Measurements from ENCODE around the gene TMEM202. TPM values are rescaled to one million over a fixed set of nuclear protein-coding genes. Genes with fewer than 3 reads are reported as not detected.
"Not testable (repeated sequence)": the region's sequence is repeated elsewhere in the genome, so short reads cannot be mapped to it uniquely, and the experiment has no call there.

TMEM202 gene
- total and polyA plus RNA-seq, 2 of the 4 experiments (the other 2 are of a cell fraction): not detected

- H4K5ac ChIP-seq (ENCODE audit: low read depth, low read length): no peak overlapping the region
- H2BK20ac ChIP-seq (ENCODE audit: low read depth, low read length): no peak overlapping the region
- H3K4me3 ChIP-seq (ENCODE audit: insufficient read depth, low read depth, low read length): no peak overlapping the region
- no peak overlapping the region for H2AK9ac ChIP-seq (replicated peaks; ENCODE audit: low read depth, low read length, poor library complexity)
- no peak overlapping the region for H3K18ac ChIP-seq (ENCODE audit: low read depth, low read length)
- DNase-seq: no peak
- dilution Hi-C loops (cut with HindIII; ENCODE audit: low sequenced_read_pairs, unreplicated experiment): no loop called here
- H4K91ac ChIP-seq (ENCODE audit: insufficient read depth, low read depth, low read length): no peak overlapping the region
- H3K9ac ChIP-seq (ENCODE audit: low read depth, low read length): no peak overlapping the region
- no peaks in the 10 kb centered on the region for H3K79me1 ChIP-seq (ENCODE audit: low read depth in 1 of 2, low read length in 2 of 2)
- H2BK5ac ChIP-seq (ENCODE audit: low read depth, low read length, poor library complexity, severe bottlenecking): no peak overlapping the region
- ChIA-PET POLR2A (ENCODE audit: unreplicated experiment) (no interaction called here), CTCF (no interaction called here)
- no peak overlapping the region for H3K14ac ChIP-seq (replicated peaks; ENCODE audit: low read depth, low read length)
- intact Hi-C loops (cut with micrococcal nuclease): no loop called here
- no peak overlapping the region for H2BK15ac ChIP-seq (ENCODE audit: low read depth, low read length)
- no CpG with 5 or more reads among the region's 2 CpGs for WGBS, 2 experiments (ENCODE audit: extremely low coverage in 2 of 2, insufficient read length in 1 of 2)
- no peaks in the 10 kb centered on the region for H3K4me1 ChIP-seq (ENCODE audit: control insufficient read depth, insufficient read depth, low read length)
- no peaks in the 10 kb centered on the region for H4K20me1 ChIP-seq (ENCODE audit: insufficient read depth, low read length)
- H2BK120ac ChIP-seq (ENCODE audit: low read depth, low read length): no peak overlapping the region
- no peak overlapping the region for H3K27ac ChIP-seq (ENCODE audit: insufficient read depth, low read length)
- no peak overlapping the region for H4K8ac ChIP-seq (ENCODE audit: low read depth in 2 of 2, low read length in 2 of 2)
- no peak overlapping the region for H2AK5ac ChIP-seq (ENCODE audit: low read depth, low read length)
- no peak overlapping the region for H2AFZ ChIP-seq (replicated peaks; ENCODE audit: low read length, poor library complexity)
- in situ Hi-C loops (cut with MboI; ENCODE audit: low sequenced_read_pairs): no loop called here
- TF ChIP-seq FOS (IDR thresholded peaks at IDR 0.05; ENCODE audit: low read depth, low read length) (no peak), RFX5 (IDR thresholded peaks at IDR 0.05; ENCODE audit: low read depth, low read length) (no peak), RCOR1 (IDR thresholded peaks at IDR 0.05; ENCODE audit: insufficient replicate concordance, low read length) (no peak), CEBPB (IDR thresholded peaks at IDR 0.05; ENCODE audit: low read depth, low read length) (no peak), RAD21 (IDR thresholded peaks at IDR 0.05; ENCODE audit: low read length) (no peak), CTCF (conservative IDR thresholded peaks at IDR 0.05; ENCODE audit: low read depth, low read length) (no peak), MAZ (IDR thresholded peaks at IDR 0.05; ENCODE audit: borderline replicate concordance, low read depth, low read length) (no peak), BHLHE40 (IDR thresholded peaks at IDR 0.05; ENCODE audit: low read depth, low read length) (no peak)
- H3K4ac ChIP-seq (ENCODE audit: low read depth, low read length): no peak overlapping the region
- H3K9me1 ChIP-seq (ENCODE audit: insufficient read depth, low read length): no peaks in the 10 kb centered on the region
- H3K23ac ChIP-seq (ENCODE audit: low read depth, low read length): no peak overlapping the region
- H3K27me3 ChIP-seq (ENCODE audit: control insufficient read depth, insufficient read depth, low read length): peaks cover 3% of the 10 kb centered on the region; the same call in 1 of the 2 replicates
- no peak for ATAC-seq (ENCODE audit: low read depth)
- peaks cover 4% of the 10 kb centered on the region for H3K9me3 ChIP-seq (ENCODE audit: control insufficient read depth, insufficient read depth, low read length)
- H3K56ac ChIP-seq (ENCODE audit: extremely low read depth, insufficient read depth, low read length): no peak overlapping the region
- H3K4me2 ChIP-seq (ENCODE audit: low read depth, low read length): no peak overlapping the region
- BruUV-seq (replicated peaks): no TSS peak
- no peaks in the 10 kb centered on the region for H3K36me3 ChIP-seq (ENCODE audit: control insufficient read depth, insufficient read depth, low read length)
Measured at GRCh38 chr15:72415304-72415703, 17.2 kb downstream of the TMEM202 start.

- in situ Hi-C loops (cut with MboI; ENCODE audit: low sequenced_read_pairs); H3K27me3 ChIP-seq (ENCODE audit: control insufficient read depth, insufficient read depth, low read length); H3K27ac ChIP-seq (ENCODE audit: insufficient read depth, low read length); H2AFZ ChIP-seq (replicated peaks; ENCODE audit: low read length, poor library complexity); H2BK120ac ChIP-seq (ENCODE audit: low read depth, low read length); H3K4me2 ChIP-seq (ENCODE audit: low read depth, low read length); H3K9ac ChIP-seq (ENCODE audit: low read depth, low read length); H3K36me3 ChIP-seq (ENCODE audit: control insufficient read depth, insufficient read depth, low read length); H2BK15ac ChIP-seq (ENCODE audit: low read depth, low read length); H3K23ac ChIP-seq (ENCODE audit: low read depth, low read length); H2BK20ac ChIP-seq (ENCODE audit: low read depth, low read length); H2AK9ac ChIP-seq (replicated peaks; ENCODE audit: low read depth, low read length, poor library complexity); CTCF ChIA-PET; H3K79me1 ChIP-seq (ENCODE audit: low read depth in 1 of 2, low read length in 2 of 2); H4K5ac ChIP-seq (ENCODE audit: low read depth, low read length); H2AK5ac ChIP-seq (ENCODE audit: low read depth, low read length); H3K4me1 ChIP-seq (ENCODE audit: control insufficient read depth, insufficient read depth, low read length); dilution Hi-C loops (cut with HindIII; ENCODE audit: low sequenced_read_pairs, unreplicated experiment); intact Hi-C loops (cut with micrococcal nuclease); H3K56ac ChIP-seq (ENCODE audit: extremely low read depth, insufficient read depth, low read length); H4K8ac ChIP-seq (ENCODE audit: low read depth in 2 of 2, low read length in 2 of 2); H2BK5ac ChIP-seq (ENCODE audit: low read depth, low read length, poor library complexity, severe bottlenecking); H4K20me1 ChIP-seq (ENCODE audit: insufficient read depth, low read length); H3K9me3 ChIP-seq (ENCODE audit: control insufficient read depth, insufficient read depth, low read length); POLR2A ChIA-PET (ENCODE audit: unreplicated experiment); H3K14ac ChIP-seq (replicated peaks; ENCODE audit: low read depth, low read length); DNase-seq; H3K9me1 ChIP-seq (ENCODE audit: insufficient read depth, low read length); H3K18ac ChIP-seq (ENCODE audit: low read depth, low read length); H4K91ac ChIP-seq (ENCODE audit: insufficient read depth, low read depth, low read length); H3K4me3 ChIP-seq (ENCODE audit: insufficient read depth, low read depth, low read length); H3K4ac ChIP-seq (ENCODE audit: low read depth, low read length); BruUV-seq (replicated peaks); ATAC-seq (ENCODE audit: low read depth): not testable (repeated sequence)
- 60% methylated on average over 1 of the region's 3 CpGs; no CpG with 5 or more reads in 1 of the 2 experiments for WGBS, 2 experiments (ENCODE audit: extremely low coverage in 2 of 2, insufficient read length in 1 of 2)
Measured at GRCh38 chr15:72419768-72420167, 21.7 kb downstream of the TMEM202 start.
